Fibroblast of villous mesenchyme (primary cell): ENCODE measurements around the gene GSX2. TPM values are rescaled to one million over a fixed set of nuclear protein-coding genes. Genes with fewer than 3 reads are reported as not detected.

Source experiments
- DNase-seq: peaks from one replicate; pipeline ENCODE4 v3.0.0-alpha.2; 2010; ENCODE audit warnings: low read depth
- H3K4me3 ChIP-seq: 2 replicates; pipeline ENCODE4 v1.5.1; 2011; ENCODE audit warnings: low read depth, mild to moderate bottlenecking, low read length
- CTCF ChIP-seq: IDR thresholded peaks from 2 replicates; pipeline ENCODE4 v1.5.1; 2012; ENCODE audit warnings: low read depth, mild to moderate bottlenecking, low read length; ENCODE audit not compliant: insufficient read depth
- total RNA-seq: library from RNA; depleted of rRNA; stranded (reverse); fragments of >200 nt; gene quantifications from 2 replicates; pipeline ENCODE4 v1.2.3, GENCODE V29; 2012

The GSX2 gene
- total RNA-seq, 1 donor = not detected

GRCh38 chr4:54060116-54060515 lies 39.8 kb upstream of the GSX2 start:
- no peak for DNase-seq
- TF ChIP-seq CTCF = no peak
- peak overlapping the region; percentile 80 for H3K4me3 ChIP-seq

- no peak for DNase-seq
- peak overlapping the region; percentile 80 for H3K4me3 ChIP-seq
- TF ChIP-seq CTCF = no peak
These were observed 38.9 kb upstream of the GSX2 start for GRCh38 chr4:54061067-54061466.

- no peak for DNase-seq
- H3K4me3 ChIP-seq = peak overlapping the region; percentile 80
- TF ChIP-seq CTCF = no peak
These were observed 38.1 kb upstream of the GSX2 start for GRCh38 chr4:54061873-54062272.

GRCh38 chr4:54062392-54062791 lies 37.6 kb upstream of the GSX2 start:
- TF ChIP-seq CTCF = no peak
- DNase-seq = no peak
- H3K4me3 ChIP-seq = peak overlapping the region; percentile 80

GRCh38 chr4:54063229-54063628 lies 36.7 kb upstream of the GSX2 start:
- DNase-seq = peak; percentile 50
- H3K4me3 ChIP-seq = peak overlapping the region; percentile 80
- TF ChIP-seq CTCF = no peak

GRCh38 chr4:54063737-54064316 lies 36.1 kb upstream of the GSX2 start:
- DNase-seq = peak; percentile 36
- TF ChIP-seq CTCF = no peak
- H3K4me3 ChIP-seq = peak overlapping the region; percentile 80

- DNase-seq = peak; percentile 96
- no peak for TF ChIP-seq CTCF
- peak within 1 kb of the TSS; percentile 80 for H3K4me3 ChIP-seq
These were observed 35.4 kb upstream of the GSX2 start, which contains the start of gene CHIC2 for GRCh38 chr4:54064317-54065111. TSS of gene CHIC2 (minus strand) at chr4:54064605. CDS start at chr4:54064300, 305 bp downstream.
